GM13977 (cell line): ENCODE measurements around the gene SLC39A7.
A peak's percentile ranks its signal among the peaks of the same experiment; 100 is the strongest.

Experiments used
- DNase-seq: peaks from one replicate; pipeline ENCODE4 v3.0.0; 2012; ENCODE audit warnings: low spot score
- in situ Hi-C: fragments of 300-500 bp; cut with MboI; formaldehyde crosslinking; loops from one replicate; pipeline ENCODE4 v1.12.0; 2022; ENCODE audit warnings: low sequenced_read_pairs, low pct_unique_long_range_greater_than_20kb, mixed read lengths, inconsistent platforms; ENCODE audit not compliant: unreplicated experiment
- TF ChIP-seq, protein P1 (sequence below): IDR thresholded peaks from 2 replicates; pipeline ENCODE4 v1.5.1; 2012; ENCODE audit warnings: mild to moderate bottlenecking, control low read depth; ENCODE audit not compliant: insufficient read depth; ENCODE audit errors: extremely low read depth, missing control alignments

Gene SLC39A7, protein sequence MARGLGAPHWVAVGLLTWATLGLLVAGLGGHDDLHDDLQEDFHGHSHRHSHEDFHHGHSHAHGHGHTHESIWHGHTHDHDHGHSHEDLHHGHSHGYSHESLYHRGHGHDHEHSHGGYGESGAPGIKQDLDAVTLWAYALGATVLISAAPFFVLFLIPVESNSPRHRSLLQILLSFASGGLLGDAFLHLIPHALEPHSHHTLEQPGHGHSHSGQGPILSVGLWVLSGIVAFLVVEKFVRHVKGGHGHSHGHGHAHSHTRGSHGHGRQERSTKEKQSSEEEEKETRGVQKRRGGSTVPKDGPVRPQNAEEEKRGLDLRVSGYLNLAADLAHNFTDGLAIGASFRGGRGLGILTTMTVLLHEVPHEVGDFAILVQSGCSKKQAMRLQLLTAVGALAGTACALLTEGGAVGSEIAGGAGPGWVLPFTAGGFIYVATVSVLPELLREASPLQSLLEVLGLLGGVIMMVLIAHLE

DNA sequence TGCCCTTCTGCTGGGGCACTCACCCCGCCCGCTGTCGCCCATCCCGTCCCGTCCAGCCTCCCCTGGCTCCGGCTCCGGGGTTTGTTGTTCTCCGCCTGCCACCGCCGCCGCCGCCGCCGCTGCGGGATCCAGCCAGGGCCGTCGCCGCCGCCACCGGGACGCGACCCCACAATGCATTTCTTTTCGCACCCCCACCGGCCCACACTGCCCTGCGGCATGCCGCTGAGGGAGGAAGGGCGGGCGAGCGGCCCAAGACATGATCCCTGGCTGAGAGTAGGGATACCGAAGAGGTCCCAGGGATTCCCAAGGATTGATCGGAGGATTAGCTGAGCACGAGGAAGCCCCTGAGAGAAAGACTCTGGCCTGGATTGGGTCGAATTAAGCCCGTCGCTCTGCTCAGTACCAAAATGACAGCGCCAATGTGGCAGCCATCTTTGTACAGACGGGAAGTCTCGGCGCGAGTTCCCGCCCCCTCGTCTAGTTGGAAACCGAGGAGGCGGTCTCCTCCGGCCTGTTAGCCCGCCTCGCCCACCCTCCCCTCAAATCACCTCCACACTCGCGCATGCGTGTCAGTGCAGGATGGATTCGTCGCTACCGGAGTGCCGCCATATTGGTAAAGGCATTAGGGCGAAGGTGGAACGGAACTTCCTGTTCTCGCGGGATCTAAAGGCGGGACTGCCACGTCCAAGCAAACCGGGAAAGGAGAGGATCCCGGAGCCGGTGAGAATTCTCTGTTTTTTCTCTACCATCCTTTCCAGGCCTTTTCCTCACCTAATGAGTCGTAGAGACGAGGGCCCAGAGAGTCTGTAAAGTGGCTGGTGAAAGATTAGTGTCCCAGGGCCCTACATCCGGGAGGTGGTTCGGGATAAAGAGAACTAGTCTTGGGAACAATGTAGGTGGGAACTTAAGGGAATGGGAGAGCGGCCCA lies at the start of gene SLC39A7, which contains the start of gene RXRB:
SLC39A7 (plus strand) TSS at position 649 of the 928 bp plus-strand sequence. CDS start 379 bp downstream, outside the sequence.
RXRB (minus strand) TSS at position 447 of the 928 bp plus-strand sequence; CDS start at position 258, 189 bp downstream.
- in situ Hi-C loops: no loop called here
- TF ChIP-seq, protein P1, sequence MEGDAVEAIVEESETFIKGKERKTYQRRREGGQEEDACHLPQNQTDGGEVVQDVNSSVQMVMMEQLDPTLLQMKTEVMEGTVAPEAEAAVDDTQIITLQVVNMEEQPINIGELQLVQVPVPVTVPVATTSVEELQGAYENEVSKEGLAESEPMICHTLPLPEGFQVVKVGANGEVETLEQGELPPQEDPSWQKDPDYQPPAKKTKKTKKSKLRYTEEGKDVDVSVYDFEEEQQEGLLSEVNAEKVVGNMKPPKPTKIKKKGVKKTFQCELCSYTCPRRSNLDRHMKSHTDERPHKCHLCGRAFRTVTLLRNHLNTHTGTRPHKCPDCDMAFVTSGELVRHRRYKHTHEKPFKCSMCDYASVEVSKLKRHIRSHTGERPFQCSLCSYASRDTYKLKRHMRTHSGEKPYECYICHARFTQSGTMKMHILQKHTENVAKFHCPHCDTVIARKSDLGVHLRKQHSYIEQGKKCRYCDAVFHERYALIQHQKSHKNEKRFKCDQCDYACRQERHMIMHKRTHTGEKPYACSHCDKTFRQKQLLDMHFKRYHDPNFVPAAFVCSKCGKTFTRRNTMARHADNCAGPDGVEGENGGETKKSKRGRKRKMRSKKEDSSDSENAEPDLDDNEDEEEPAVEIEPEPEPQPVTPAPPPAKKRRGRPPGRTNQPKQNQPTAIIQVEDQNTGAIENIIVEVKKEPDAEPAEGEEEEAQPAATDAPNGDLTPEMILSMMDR: no peak
- DNase-seq: peak; percentile 99

DNA sequence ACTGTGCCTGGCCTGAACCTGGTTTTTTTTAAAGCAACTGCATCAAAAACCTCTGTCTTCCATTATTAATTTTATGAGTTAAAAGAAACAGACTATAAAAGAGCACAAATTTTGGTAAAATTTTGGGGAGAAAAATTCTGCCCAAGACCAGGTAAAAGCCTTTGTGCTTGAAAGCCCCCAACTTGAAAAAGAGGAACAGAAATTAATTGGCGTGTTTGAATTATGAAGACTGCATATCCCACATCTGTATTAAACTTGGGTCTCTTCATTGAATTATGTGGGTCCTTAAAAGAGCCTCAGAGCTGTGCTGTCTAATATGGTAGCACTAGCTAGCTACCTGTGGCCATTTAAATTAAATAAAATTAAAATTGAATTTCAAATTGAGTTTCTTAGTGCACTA lies 49.6 kb upstream of the SLC39A7 start:
- no peak for DNase-seq
- TF ChIP-seq, protein P1: no peak
- in situ Hi-C loops: no loop called here

DNA sequence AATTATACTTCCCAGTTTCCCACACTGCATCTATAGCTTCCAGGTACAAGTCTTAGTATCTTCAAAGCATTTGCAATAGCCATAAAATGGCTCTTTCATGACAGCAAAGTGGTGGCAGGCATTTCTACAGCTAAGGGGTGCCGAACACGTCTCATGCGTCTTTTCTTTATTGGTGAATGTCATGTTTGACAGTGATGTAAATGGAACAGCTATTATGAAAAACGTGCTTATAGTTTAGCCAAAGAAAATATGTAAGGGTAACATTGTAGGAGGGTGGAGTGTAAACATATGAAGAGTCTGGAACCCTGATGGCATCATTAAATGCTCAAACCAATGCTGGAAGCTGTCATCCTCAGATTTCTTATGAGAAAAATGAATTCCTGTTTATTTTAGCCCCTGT lies 46.3 kb upstream of the SLC39A7 start:
- in situ Hi-C loops: no loop called here
- TF ChIP-seq, protein P1: no peak

DNA sequence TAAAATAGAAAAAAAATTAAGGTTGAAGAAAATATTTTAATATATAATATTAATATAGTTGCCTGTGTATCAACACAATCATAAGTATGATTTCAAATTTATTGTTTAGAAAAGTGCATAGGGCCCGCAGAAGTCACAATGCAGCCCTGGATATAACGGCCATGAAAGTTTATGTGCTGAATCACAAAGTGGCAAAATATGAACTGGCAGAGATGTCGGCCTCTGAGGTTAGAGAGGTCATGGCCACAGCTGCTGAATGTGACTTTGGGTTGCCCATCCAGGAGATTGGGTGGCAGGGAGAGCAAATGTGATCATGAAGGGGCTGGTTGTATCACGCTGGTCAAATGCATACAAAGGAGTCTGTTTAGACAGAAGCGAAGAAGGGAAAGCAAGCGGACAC lies 44.1 kb upstream of the SLC39A7 start:
- TF ChIP-seq, protein P1: no peak
- no peak for DNase-seq
- in situ Hi-C loops: no loop called here

More for the DNA sequence above, 46.3 kb upstream of the SLC39A7 start:
- no peak for DNase-seq

DNA sequence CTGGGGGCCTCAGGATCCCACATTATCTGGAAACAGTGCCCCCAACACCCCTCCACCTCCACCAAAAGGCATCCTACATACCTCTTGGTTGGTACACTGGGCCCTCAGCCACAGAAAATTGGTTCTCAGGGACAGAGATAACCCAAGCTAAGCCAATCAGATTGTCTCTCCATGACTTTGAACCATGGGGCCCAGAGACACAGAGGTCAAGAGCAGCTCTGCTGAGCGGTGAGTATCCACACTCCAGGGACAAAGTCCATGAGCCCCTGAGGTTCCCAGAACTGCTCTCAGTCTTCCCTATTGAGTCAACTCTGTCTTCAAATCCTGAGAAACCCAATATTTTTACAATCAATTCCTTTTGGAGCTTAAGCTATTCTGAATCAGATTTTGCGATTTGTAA lies 43.7 kb upstream of the SLC39A7 start:
- TF ChIP-seq, protein P1: no peak
- no peak for DNase-seq
- in situ Hi-C loops: no loop called here

DNA sequence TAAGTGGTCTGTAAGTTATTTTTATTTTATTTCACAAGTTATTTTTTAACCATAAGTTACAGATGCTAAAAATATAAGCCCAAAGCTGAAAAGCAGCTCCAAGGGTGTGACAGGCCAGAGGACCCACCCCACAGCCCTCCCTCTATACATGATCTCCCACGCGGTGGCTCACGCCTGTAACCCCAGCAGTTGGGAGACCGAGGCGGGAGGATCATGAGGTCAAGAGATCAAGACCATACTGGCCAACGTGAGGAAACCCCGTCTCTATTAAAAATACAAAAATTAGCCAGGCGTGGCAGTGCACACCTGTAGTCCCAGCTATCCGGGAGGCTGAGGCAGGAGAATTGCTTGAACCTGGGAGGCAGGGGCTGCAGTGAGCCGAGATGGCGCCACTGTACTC lies 40.6 kb upstream of the SLC39A7 start:
- DNase-seq: no peak
- in situ Hi-C loops: no loop called here

More for the DNA sequence above, 40.6 kb upstream of the SLC39A7 start:
- TF ChIP-seq, protein P1: no peak
